Endothelial cell of umbilical vein (primary cell): ENCODE results near the gene SDC3. TPM values are rescaled to one million over a fixed set of nuclear protein-coding genes. Genes with fewer than 3 reads are reported as not detected.

Experiments
- BruUV-seq: library from RNA; stranded (reverse); fragments of 400-500 nt; replicated peaks from 2 replicates; lab custom pipeline; 2021; lab: Mats Ljungman, UMichigan
- CTCF ChIA-PET: fragments of 300-600, 350-600 bp; sonication (Branson Sonifier 250); formaldehyde crosslinking; loops from one replicate; lab custom pipeline; 2021; ENCODE audit warnings: antibody characterized with exemption, inconsistent platforms; lab: Charles Lee
- POLR2A ChIA-PET: fragments of 300-600, 350-600 bp; sonication (Branson Sonifier 250); formaldehyde crosslinking; loops from one replicate; lab custom pipeline; 2021; ENCODE audit warnings: antibody characterized with exemption, inconsistent platforms; lab: Charles Lee
- DNase-seq: peaks from one replicate; pipeline ENCODE4 v3.0.0-alpha.2; 2011; ENCODE audit warnings: low read depth, low spot score
- FAIRE-seq: peaks from 2 replicates; lab custom pipeline; 2011; peaks lifted over from hg19 to GRCh38; lab: Jason Lieb, UNC
- H2AFZ ChIP-seq: 2 replicates; pipeline ENCODE4 v1.6.0; 2012; ENCODE audit warnings: low read depth, low read length, control low read depth, inconsistent platforms
- H3K27ac ChIP-seq: 2 replicates; pipeline ENCODE4 v1.5.1; 2011; ENCODE audit warnings: low read depth, mild to moderate bottlenecking, control low read depth, low read length, moderate library complexity; ENCODE audit not compliant: insufficient read depth
- H3K27me3 ChIP-seq, 2 experiments: 2 replicates each; pipeline versions ENCODE4 v1.6.0 to v1.6.1; 2011; ENCODE audit warnings: low read length in 2 of 2, mixed read lengths in 1 of 2; ENCODE audit not compliant: control insufficient read depth in 2 of 2, insufficient read depth in 2 of 2
- H3K36me3 ChIP-seq, 2 experiments: 2 replicates in 1 of 2; 3 replicates in 1 of 2; pipeline ENCODE4 v1.5.1; 2011; ENCODE audit warnings: low read length in 2 of 2, mild to moderate bottlenecking in 1 of 2, moderate library complexity in 1 of 2; ENCODE audit not compliant: control insufficient read depth in 2 of 2, insufficient read depth in 2 of 2; ENCODE audit errors: extremely low read depth in 1 of 2
- H3K4me1 ChIP-seq: 3 replicates; pipeline ENCODE4 v1.5.1; 2011; ENCODE audit warnings: mild to moderate bottlenecking, low read length; ENCODE audit not compliant: control insufficient read depth, insufficient read depth; ENCODE audit errors: extremely low read depth
- H3K4me2 ChIP-seq: 2 replicates; pipeline ENCODE4 v1.6.1; 2011; ENCODE audit warnings: low read length, control low read depth, mixed read lengths; ENCODE audit not compliant: insufficient read depth
- H3K4me3 ChIP-seq, 3 experiments: fragments of 200-600 bp in 1 of 3; sonication (generic), shearing (Covaris generic) in 1 of 3; replicated peaks in 1 of 3; 2 replicates each; pipeline ENCODE4 v1.5.1; 2011 to 2016; ENCODE audit warnings: control low read depth in 3 of 3, low read length in 3 of 3, mild to moderate bottlenecking in 2 of 3, inconsistent platforms in 1 of 3, low read depth in 1 of 3, moderate library complexity in 1 of 3; ENCODE audit not compliant: insufficient read depth in 1 of 3
- H3K79me2 ChIP-seq: 2 replicates; pipeline ENCODE4 v1.6.0; 2012; ENCODE audit warnings: low read length, inconsistent platforms; ENCODE audit not compliant: control insufficient read depth, insufficient read depth
- H3K9ac ChIP-seq: replicated peaks from 2 replicates; pipeline ENCODE3; 2011; ENCODE audit warnings: low read length, control low read depth; ENCODE audit not compliant: insufficient read depth; ENCODE audit errors: extremely low read depth
- H3K9me1 ChIP-seq: replicated peaks from 3 replicates; pipeline ENCODE4 v1.6.0; 2011; ENCODE audit warnings: mild to moderate bottlenecking, low read length; ENCODE audit not compliant: control insufficient read depth, insufficient read depth; ENCODE audit errors: extremely low read depth
- H3K9me3 ChIP-seq: replicated peaks from 2 replicates; pipeline ENCODE4 v1.5.1; 2012; ENCODE audit warnings: low read length, inconsistent platforms; ENCODE audit not compliant: control insufficient read depth, insufficient read depth
- H4K20me1 ChIP-seq: replicated peaks from 2 replicates; pipeline ENCODE3; 2011; ENCODE audit warnings: mild to moderate bottlenecking, low read length; ENCODE audit not compliant: control insufficient read depth, insufficient read depth; ENCODE audit errors: extremely low read depth
- CTCF ChIP-seq, 2 donors: IDR thresholded peaks; 1 replicate in 1 of 2; 2 replicates in 1 of 2; pipeline ENCODE4 v1.5.1; 2011; ENCODE audit warnings: low read length in 2 of 2, mild to moderate bottlenecking in 2 of 2, moderate library complexity in 2 of 2, control low read depth in 1 of 2, inconsistent platforms in 1 of 2, low read depth in 1 of 2; ENCODE audit not compliant: insufficient read depth in 1 of 2; ENCODE audit errors: extremely low read depth in 1 of 2
- EZH2 ChIP-seq: IDR thresholded peaks from 2 replicates; pipeline ENCODE4 v1.6.1; 2012; ENCODE audit warnings: borderline replicate concordance, low read depth, mild to moderate bottlenecking, moderate library complexity, low read length, inconsistent platforms; ENCODE audit not compliant: severe bottlenecking
- FOS ChIP-seq: IDR thresholded peaks from 2 replicates; pipeline ENCODE4 v1.6.1; 2011; ENCODE audit warnings: mild to moderate bottlenecking, low read length, moderate library complexity, borderline replicate concordance; ENCODE audit not compliant: insufficient read depth
- GATA2 ChIP-seq: IDR thresholded peaks from 2 replicates; pipeline ENCODE4 v1.7.0; 2011; ENCODE audit warnings: low read depth, mild to moderate bottlenecking, moderate library complexity, mixed read lengths, low read length; ENCODE audit not compliant: insufficient read length, insufficient read depth
- JUN ChIP-seq: IDR thresholded peaks from 2 replicates; pipeline ENCODE4 v1.6.1; 2011; ENCODE audit warnings: borderline replicate concordance, low read depth; ENCODE audit not compliant: insufficient read length, insufficient read depth
- MAX ChIP-seq: IDR thresholded peaks from 2 replicates; pipeline ENCODE4 v1.6.1; 2011; ENCODE audit not compliant: insufficient read depth, insufficient read length
- MYC ChIP-seq: IDR thresholded peaks from one replicate; pipeline ENCODE4 v1.6.1; 2011; ENCODE audit warnings: mild to moderate bottlenecking, low read depth, low read length
- POLR2A ChIP-seq: IDR thresholded peaks from 2 replicates; pipeline ENCODE4 v1.6.1; 2012; ENCODE audit warnings: low read depth, mild to moderate bottlenecking, control low read depth, low read length
- POLR2AphosphoS5 ChIP-seq: IDR thresholded peaks from 2 replicates; pipeline ENCODE4 v1.6.1; 2012; ENCODE audit warnings: low read depth, mild to moderate bottlenecking, control low read depth, low read length, moderate library complexity; ENCODE audit not compliant: insufficient read depth
- dilution Hi-C: fragments of 300-500 bp; cut with MboI; formaldehyde crosslinking; loops from one replicate; pipeline ENCODE4 v1.15.0; 2019; ENCODE audit warnings: low sequenced_read_pairs; ENCODE audit not compliant: extremely low pct_ligation_motif_present
- intact Hi-C: fragments of 100-400 bp; cut with micrococcal nuclease; formaldehyde crosslinking; loops from one replicate; pipeline ENCODE4 v1.10.0; 2022
- polyA plus RNA-seq, 4 experiments: library from polyadenylated mRNA; depleted of rRNA in 3 of 4; stranded (reverse) in 3 of 4; unstranded in 1 of 4; fragments of >200 nt; gene quantifications; 2 replicates each; pipeline versions ENCODE4 v1.2.1 to v1.2.3, GENCODE V29; 2011 to 2012; ENCODE audit warnings: missing spikeins in 1 of 4
- total RNA-seq: library from RNA; stranded (reverse); gene quantifications from 2 replicates; pipeline ENCODE4 v1.2.3, GENCODE V29; 2021

Gene SDC3
- total and polyA plus RNA-seq, 2 donors (not counting 3 experiments of a cell fraction or from before 2014, with no cell fraction given): 7.1 to 25.9 TPM

GRCh38 chr1:30906631-30907441, 1.7 kb downstream of the SDC3 start:
- H2AFZ ChIP-seq: no peak overlapping the region
- no peaks in the 10 kb centered on the region for H3K79me2 ChIP-seq
- dilution Hi-C loops (loop anchor here (25.0 kb wide), 1 partner anchor 95 kb away; no protein-coding TSS in a partner anchor), intact Hi-C loops (no loop called here)
- no peaks in the 10 kb centered on the region for H3K36me3 ChIP-seq
- ChIA-PET CTCF (interaction anchor here (0.9 to 5.2 kb wide), 4 partner anchors 59 to 127 kb away, joined by 3 to 52 read pairs (median 5); no protein-coding TSS in a partner anchor), POLR2A (no interaction called here)
- BruUV-seq: no TSS peak
- no peak overlapping the region for H3K9ac ChIP-seq
- H3K9me1 ChIP-seq: no peaks in the 10 kb centered on the region
- no peaks in the 10 kb centered on the region for H4K20me1 ChIP-seq
- TF ChIP-seq POLR2A (no peak), GATA2 (no peak), MYC (no peak), FOS (no peak), EZH2 (no peak), CTCF (IDR thresholded peaks at IDR 0.05; ENCODE audit: extremely low read depth in 1 of 2, insufficient read depth in 1 of 2, low read depth in 1 of 2, low read length in 2 of 2) (no peak), MAX (no peak), JUN (no peak), POLR2AphosphoS5 (no peak)
- no peak overlapping the region for H3K4me3 ChIP-seq
- DNase-seq: no peak
- H3K27me3 ChIP-seq: no peaks in the 10 kb centered on the region
- peaks cover 13% of the 10 kb centered on the region for H3K4me1 ChIP-seq
- no peak overlapping the region for H3K4me2 ChIP-seq
- no peak overlapping the region for H3K27ac ChIP-seq
- FAIRE-seq: no peak
- H3K9me3 ChIP-seq: no peaks in the 10 kb centered on the region
